Suprapubic skin (tissue), 4 donors: ENCODE measurements around the gene MATR3. TPM values are rescaled to one million over a fixed set of nuclear protein-coding genes. Genes with fewer than 3 reads are reported as not detected.

ENCODE experiments used
- DNase-seq, 2 donors: peaks; one replicate each; pipeline ENCODE4 v3.0.0-alpha.2; 2019; ENCODE audit warnings: low spot score in 2 of 2
- H3K27ac ChIP-seq: fragments of 200-600 bp; sonication (generic); one replicate; pipeline ENCODE4 v1.5.1; 2019
- H3K27me3 ChIP-seq: fragments of 200-600 bp; sonication (generic); one replicate; pipeline ENCODE4 v1.5.1; 2019
- H3K36me3 ChIP-seq: fragments of 200-600 bp; sonication (generic); one replicate; pipeline ENCODE4 v1.5.1; 2019
- H3K4me1 ChIP-seq: fragments of 200-600 bp; sonication (generic); one replicate; pipeline ENCODE4 v1.5.1; 2019
- H3K4me3 ChIP-seq: fragments of 200-600 bp; sonication (generic); one replicate; pipeline ENCODE4 v1.5.1; 2019; ENCODE audit warnings: mild to moderate bottlenecking
- H3K9me3 ChIP-seq: fragments of 200-600 bp; sonication (generic); one replicate; pipeline ENCODE4 v1.5.1; 2019
- EP300 ChIP-seq: sonication (generic); formaldehyde crosslinking; IDR thresholded peaks from one replicate; pipeline ENCODE4 v1.6.1; 2017; ENCODE audit warnings: antibody characterized with exemption
- POLR2A ChIP-seq, 2 donors: fragments of 450-650 bp; IDR thresholded peaks; one replicate each; pipeline ENCODE4 v1.6.1; 2017; ENCODE audit warnings: antibody characterized with exemption in 2 of 2, mild to moderate bottlenecking in 2 of 2, moderate library complexity in 2 of 2
- POLR2AphosphoS5 ChIP-seq, 3 donors: sonication (generic); formaldehyde crosslinking; IDR thresholded peaks; one replicate each; pipeline ENCODE4 v1.6.1; 2017; ENCODE audit warnings: antibody characterized with exemption in 3 of 3
- WGBS: methylation state at CpG from one replicate; pipeline ENCODE4 v1.1.5; 2018; 5-methylcytosine and 5-hydroxymethylcytosine counted together
- total RNA-seq, 4 donors: library from RNA; depleted of rRNA; stranded (reverse); fragments of >200 nt; gene quantifications; one replicate each; pipeline ENCODE4 v1.1.0, GENCODE V29; 2016
- TF ChIP-seq, protein P1 (sequence below), 2 donors: fragments of 200-600 bp in 1 of 2; fragments of 450-650 bp in 1 of 2; sonication (generic) in 1 of 2; IDR thresholded peaks; one replicate each; pipeline ENCODE4 v1.5.1; 2016 to 2019; ENCODE audit warnings: antibody characterized with exemption in 2 of 2, mild to moderate bottlenecking in 1 of 2, moderate library complexity in 1 of 2

MATR3 gene
- total RNA-seq, 4 donors from 2014 or later: 115 to 192 (median 129) TPM

- H3K27ac ChIP-seq: peak overlapping the region; percentile 100
- H3K36me3 ChIP-seq: no peaks in the 10 kb centered on the region
- no peak for TF ChIP-seq POLR2AphosphoS5 (IDR thresholded peaks at IDR 0.05)
- no peak for TF ChIP-seq POLR2A (IDR thresholded peaks at IDR 0.05)
- TF ChIP-seq, protein P1, sequence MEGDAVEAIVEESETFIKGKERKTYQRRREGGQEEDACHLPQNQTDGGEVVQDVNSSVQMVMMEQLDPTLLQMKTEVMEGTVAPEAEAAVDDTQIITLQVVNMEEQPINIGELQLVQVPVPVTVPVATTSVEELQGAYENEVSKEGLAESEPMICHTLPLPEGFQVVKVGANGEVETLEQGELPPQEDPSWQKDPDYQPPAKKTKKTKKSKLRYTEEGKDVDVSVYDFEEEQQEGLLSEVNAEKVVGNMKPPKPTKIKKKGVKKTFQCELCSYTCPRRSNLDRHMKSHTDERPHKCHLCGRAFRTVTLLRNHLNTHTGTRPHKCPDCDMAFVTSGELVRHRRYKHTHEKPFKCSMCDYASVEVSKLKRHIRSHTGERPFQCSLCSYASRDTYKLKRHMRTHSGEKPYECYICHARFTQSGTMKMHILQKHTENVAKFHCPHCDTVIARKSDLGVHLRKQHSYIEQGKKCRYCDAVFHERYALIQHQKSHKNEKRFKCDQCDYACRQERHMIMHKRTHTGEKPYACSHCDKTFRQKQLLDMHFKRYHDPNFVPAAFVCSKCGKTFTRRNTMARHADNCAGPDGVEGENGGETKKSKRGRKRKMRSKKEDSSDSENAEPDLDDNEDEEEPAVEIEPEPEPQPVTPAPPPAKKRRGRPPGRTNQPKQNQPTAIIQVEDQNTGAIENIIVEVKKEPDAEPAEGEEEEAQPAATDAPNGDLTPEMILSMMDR (IDR thresholded peaks at IDR 0.05): no peak
- TF ChIP-seq EP300: no peak
- peaks cover 62% of the 10 kb centered on the region for H3K4me1 ChIP-seq
- H3K27me3 ChIP-seq: no peaks in the 10 kb centered on the region
- H3K9me3 ChIP-seq: no peaks in the 10 kb centered on the region
- WGBS: 34% methylated on average over 16 of the region's 16 CpGs
- H3K4me3 ChIP-seq: peak overlapping the region; percentile 94
- no peak for DNase-seq
These were observed 2.0 kb downstream of the MATR3 start for GRCh38 chr5:139295346-139296057.

DNA sequence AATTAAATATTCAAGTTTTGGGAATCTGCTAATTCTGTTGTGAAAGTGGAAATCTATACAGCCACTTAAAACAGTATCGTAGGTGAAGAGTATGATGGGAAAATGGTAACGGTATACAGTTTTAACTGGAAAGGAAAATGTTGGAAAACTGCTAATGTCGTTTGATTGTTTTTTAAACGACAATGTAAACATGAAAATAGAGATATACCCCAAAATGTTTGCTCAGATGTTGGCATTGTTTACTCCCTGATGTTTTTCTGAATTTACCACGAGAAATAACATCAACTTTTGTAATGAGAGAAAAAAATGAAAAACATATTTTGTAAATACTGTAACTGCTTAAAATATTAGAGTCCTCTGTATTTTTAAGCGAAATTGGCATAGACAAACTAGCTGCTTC lies 2.7 kb downstream of the MATR3 start:
- Histone ChIP-seq H3K4me3 (peak overlapping the region; percentile 94), H3K27ac (no peak overlapping the region), H3K27me3 (no peaks in the 10 kb centered on the region), H3K36me3 (no peaks in the 10 kb centered on the region), H3K9me3 (no peaks in the 10 kb centered on the region), H3K4me1 (peaks cover 69% of the 10 kb centered on the region)
- DNase-seq: no peak
- 63% methylated on average over 6 of the region's 6 CpGs for WGBS
- TF ChIP-seq POLR2AphosphoS5 (IDR thresholded peaks at IDR 0.05) (no peak), POLR2A (IDR thresholded peaks at IDR 0.05) (no peak), EP300 (no peak)
- TF ChIP-seq, protein P1 (IDR thresholded peaks at IDR 0.05): no peak

GRCh38 chr5:139296862-139297326 lies 3.4 kb downstream of the MATR3 start:
- no peak overlapping the region for H3K27ac ChIP-seq
- no peak for DNase-seq
- H3K27me3 ChIP-seq: no peaks in the 10 kb centered on the region
- H3K36me3 ChIP-seq: no peaks in the 10 kb centered on the region
- no peaks in the 10 kb centered on the region for H3K9me3 ChIP-seq
- H3K4me1 ChIP-seq: peaks cover 75% of the 10 kb centered on the region
- WGBS: 82% methylated on average over 12 of the region's 12 CpGs
- H3K4me3 ChIP-seq: no peak overlapping the region
- no peak for TF ChIP-seq POLR2AphosphoS5 (IDR thresholded peaks at IDR 0.05)
- no peak for TF ChIP-seq POLR2A (IDR thresholded peaks at IDR 0.05)
- no peak for TF ChIP-seq EP300
- TF ChIP-seq, protein P1 (IDR thresholded peaks at IDR 0.05): no peak

- WGBS: 70% methylated on average over 2 of the region's 2 CpGs
- no peak for DNase-seq
- H3K36me3 ChIP-seq: no peaks in the 10 kb centered on the region
- no peaks in the 10 kb centered on the region for H3K27me3 ChIP-seq
- H3K27ac ChIP-seq: no peak overlapping the region
- no peak overlapping the region for H3K4me3 ChIP-seq
- peaks cover 82% of the 10 kb centered on the region for H3K4me1 ChIP-seq
- no peaks in the 10 kb centered on the region for H3K9me3 ChIP-seq
- TF ChIP-seq, protein P1 (IDR thresholded peaks at IDR 0.05): no peak
- TF ChIP-seq POLR2A (IDR thresholded peaks at IDR 0.05): no peak
- TF ChIP-seq POLR2AphosphoS5 (IDR thresholded peaks at IDR 0.05): no peak
- TF ChIP-seq EP300: no peak
These were observed 4.0 kb downstream of the MATR3 start for GRCh38 chr5:139297439-139298133.

GRCh38 chr5:139298242-139298641 lies 4.7 kb downstream of the MATR3 start:
- Histone ChIP-seq H3K4me3 (no peak overlapping the region), H3K9me3 (no peaks in the 10 kb centered on the region), H3K27me3 (no peaks in the 10 kb centered on the region), H3K4me1 (peaks cover 81% of the 10 kb centered on the region), H3K27ac (no peak overlapping the region), H3K36me3 (no peaks in the 10 kb centered on the region)
- TF ChIP-seq POLR2A (IDR thresholded peaks at IDR 0.05) (no peak), EP300 (no peak), POLR2AphosphoS5 (IDR thresholded peaks at IDR 0.05) (no peak)
- TF ChIP-seq, protein P1 (IDR thresholded peaks at IDR 0.05): no peak
- no peak for DNase-seq
- WGBS: 68% methylated on average over 11 of the region's 11 CpGs
